GM21786 (cell line): Measurements from ENCODE around the gene EYS.

Source experiments
- ATAC-seq: cut with Tn5 transposase; IDR thresholded peaks from one replicate; pipeline ENCODE4 v1.9.1; 2021; ENCODE audit not compliant: unreplicated experiment

The EYS gene

GRCh38 chr6:65707126-65707826 lies at the start of gene EYS:
Gene EYS, minus strand, starts transcription at chr6:65707226. Its CDS starts 211,816 bp downstream, at chr6:65495410.
- no peak for ATAC-seq

GRCh38 chr6:65746302-65746701 lies 39.3 kb upstream of the EYS start:
- ATAC-seq: no peak

GRCh38 chr6:65745614-65746013 lies 38.6 kb upstream of the EYS start:
- ATAC-seq: no peak

- no peak for ATAC-seq
Observed at GRCh38 chr6:65728879-65729479, 22.0 kb upstream of the EYS start.

- no peak for ATAC-seq
Observed at GRCh38 chr6:65719101-65719500, 12.1 kb upstream of the EYS start.

GRCh38 chr6:65711531-65711930 lies 4.5 kb upstream of the EYS start:
- no peak for ATAC-seq

GRCh38 chr6:65709099-65709830 lies 2.2 kb upstream of the EYS start:
- ATAC-seq: no peak

- ATAC-seq: no peak
Observed at GRCh38 chr6:65708162-65708561, 1.1 kb upstream of the EYS start.

- no peak for ATAC-seq
Observed at GRCh38 chr6:65706436-65706835, 590 bp downstream of the EYS start.

GRCh38 chr6:65701325-65701724 lies 5.7 kb downstream of the EYS start:
- no peak for ATAC-seq

GRCh38 chr6:65700561-65700960 lies 6.5 kb downstream of the EYS start:
- no peak for ATAC-seq

- ATAC-seq: no peak
Observed at GRCh38 chr6:65692109-65692508, 14.9 kb downstream of the EYS start.

GRCh38 chr6:65680232-65680631 lies 26.8 kb downstream of the EYS start:
- no peak for ATAC-seq

- ATAC-seq: no peak
Observed at GRCh38 chr6:65671922-65672321, 35.1 kb downstream of the EYS start.

- no peak for ATAC-seq
Observed at GRCh38 chr6:65667916-65668656, 38.9 kb downstream of the EYS start.

GRCh38 chr6:65650086-65650485 lies 56.9 kb downstream of the EYS start:
- ATAC-seq: no peak

- no peak for ATAC-seq
Observed at GRCh38 chr6:65649392-65649791, 57.6 kb downstream of the EYS start.

GRCh38 chr6:65646544-65646943 lies 60.5 kb downstream of the EYS start:
- ATAC-seq: no peak

GRCh38 chr6:65642776-65643175 lies 64.2 kb downstream of the EYS start:
- ATAC-seq: no peak

GRCh38 chr6:65638047-65638831 lies 68.8 kb downstream of the EYS start:
- no peak for ATAC-seq
